Calu3 (cell line): ENCODE results near the gene TMPRSS13. TPM values are rescaled to one million over a fixed set of nuclear protein-coding genes. Genes with fewer than 3 reads are reported as not detected.

ENCODE experiments used
- BruUV-seq: library from RNA; stranded (reverse); fragments of 400-500 nt; replicated peaks from 2 replicates; lab custom pipeline; 2021; lab: Mats Ljungman, UMichigan
- CTCF ChIA-PET: fragments of 300-600 bp; sonication (Branson Sonifier 250); formaldehyde crosslinking; loops from one replicate; lab custom pipeline; 2022; ENCODE audit warnings: antibody characterized with exemption; lab: Charles Lee
- DNase-seq: peaks from one replicate; pipeline ENCODE4 v3.0.0; 2022
- H3K27ac Mint-ChIP-seq: one replicate; pipeline ENCODE4 v1.8.0; 2022; ENCODE audit warnings: mixed read lengths; ENCODE audit not compliant: unreplicated experiment
- H3K27me3 Mint-ChIP-seq: one replicate; pipeline ENCODE4 v1.8.0; 2022; ENCODE audit warnings: mixed read lengths; ENCODE audit not compliant: unreplicated experiment
- H3K36me3 Mint-ChIP-seq: one replicate; pipeline ENCODE4 v1.8.0; 2022; ENCODE audit warnings: mild to moderate bottlenecking, moderate library complexity, mixed read lengths; ENCODE audit not compliant: insufficient read depth, unreplicated experiment
- H3K4me1 Mint-ChIP-seq: one replicate; pipeline ENCODE4 v1.8.0; 2022; ENCODE audit warnings: mild to moderate bottlenecking, low read depth, mixed read lengths; ENCODE audit not compliant: unreplicated experiment
- H3K4me3 Mint-ChIP-seq: one replicate; pipeline ENCODE4 v1.8.0; 2022; ENCODE audit warnings: mild to moderate bottlenecking, low read depth, moderate library complexity, mixed read lengths; ENCODE audit not compliant: unreplicated experiment
- H3K9me3 Mint-ChIP-seq: one replicate; pipeline ENCODE4 v1.8.0; 2022; ENCODE audit warnings: low read depth, mixed read lengths; ENCODE audit not compliant: unreplicated experiment
- intact Hi-C: fragments of 100-400 bp; cut with micrococcal nuclease; formaldehyde crosslinking; loops from one replicate; pipeline ENCODE4 v1.10.0; 2022; ENCODE audit not compliant: unreplicated experiment
- total RNA-seq: library from RNA; stranded (reverse); gene quantifications from 2 replicates; pipeline ENCODE4 v1.2.3, GENCODE V29; 2022
- TF ChIP-seq, protein P1 (sequence below): fragments of 200-600 bp; IDR thresholded peaks from one replicate; pipeline ENCODE4 v1.8.0; 2022; ENCODE audit warnings: antibody characterized with exemption; ENCODE audit not compliant: unreplicated experiment

Gene TMPRSS13
- total RNA-seq, 1 experiment from 2014 or later = 2.3 TPM

DNA sequence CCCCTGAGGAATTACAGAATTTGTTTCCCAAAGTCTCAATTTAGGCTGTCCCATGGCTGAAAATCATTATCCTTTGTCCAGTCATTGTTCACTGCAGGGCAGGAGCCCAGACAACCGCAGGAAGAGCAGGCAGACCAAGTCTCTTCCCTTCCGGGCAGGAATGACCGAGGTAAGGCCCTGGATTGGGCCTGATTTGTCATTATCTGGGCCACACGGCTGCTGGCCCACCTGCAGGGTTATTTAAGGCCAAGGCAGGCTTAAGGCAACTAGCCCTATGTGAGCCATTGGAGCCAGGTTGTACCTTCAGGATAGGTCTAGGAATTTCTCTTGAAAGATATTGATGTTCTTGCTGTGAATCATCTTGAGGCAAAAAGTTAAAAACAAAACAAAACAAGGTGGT is 47.2 kb upstream of the TMPRSS13 start:
- intact Hi-C loops = no loop called here
- no peak overlapping the region for H3K4me3 Mint-ChIP-seq
- H3K4me1 Mint-ChIP-seq = peaks cover 16% of the 10 kb centered on the region
- no peak for DNase-seq
- TF ChIP-seq, protein P1, sequence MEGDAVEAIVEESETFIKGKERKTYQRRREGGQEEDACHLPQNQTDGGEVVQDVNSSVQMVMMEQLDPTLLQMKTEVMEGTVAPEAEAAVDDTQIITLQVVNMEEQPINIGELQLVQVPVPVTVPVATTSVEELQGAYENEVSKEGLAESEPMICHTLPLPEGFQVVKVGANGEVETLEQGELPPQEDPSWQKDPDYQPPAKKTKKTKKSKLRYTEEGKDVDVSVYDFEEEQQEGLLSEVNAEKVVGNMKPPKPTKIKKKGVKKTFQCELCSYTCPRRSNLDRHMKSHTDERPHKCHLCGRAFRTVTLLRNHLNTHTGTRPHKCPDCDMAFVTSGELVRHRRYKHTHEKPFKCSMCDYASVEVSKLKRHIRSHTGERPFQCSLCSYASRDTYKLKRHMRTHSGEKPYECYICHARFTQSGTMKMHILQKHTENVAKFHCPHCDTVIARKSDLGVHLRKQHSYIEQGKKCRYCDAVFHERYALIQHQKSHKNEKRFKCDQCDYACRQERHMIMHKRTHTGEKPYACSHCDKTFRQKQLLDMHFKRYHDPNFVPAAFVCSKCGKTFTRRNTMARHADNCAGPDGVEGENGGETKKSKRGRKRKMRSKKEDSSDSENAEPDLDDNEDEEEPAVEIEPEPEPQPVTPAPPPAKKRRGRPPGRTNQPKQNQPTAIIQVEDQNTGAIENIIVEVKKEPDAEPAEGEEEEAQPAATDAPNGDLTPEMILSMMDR = no peak
- BruUV-seq = no TSS peak
- peaks cover 19% of the 10 kb centered on the region for H3K27me3 Mint-ChIP-seq
- no peaks in the 10 kb centered on the region for H3K36me3 Mint-ChIP-seq
- no peaks in the 10 kb centered on the region for H3K9me3 Mint-ChIP-seq
- no peak overlapping the region for H3K27ac Mint-ChIP-seq
- CTCF ChIA-PET = no interaction called here

DNA sequence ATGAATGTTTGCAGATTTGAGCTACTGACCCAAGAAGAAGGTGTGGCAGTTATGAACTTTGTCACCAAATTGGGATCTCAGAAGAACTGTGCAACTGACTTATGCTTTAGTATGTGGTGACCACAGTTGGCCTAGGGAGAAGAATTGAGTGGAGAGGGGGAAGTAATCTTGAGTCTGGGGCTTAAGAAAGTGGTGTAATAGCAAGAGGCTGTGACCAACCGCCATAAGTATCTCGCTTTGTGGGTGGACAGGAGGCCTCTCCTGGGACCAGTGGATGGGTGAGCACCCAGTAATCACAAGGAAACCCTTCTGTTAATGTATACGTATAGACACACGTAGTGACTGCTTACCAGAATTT is 44.3 kb upstream of the TMPRSS13 start:
- TF ChIP-seq, protein P1 = no peak
- no peaks in the 10 kb centered on the region for H3K27me3 Mint-ChIP-seq
- CTCF ChIA-PET = interaction anchor here (0.6 to 1.4 kb wide), 2 partner anchors 27 to 280 kb away, joined by 3 read pairs; no protein-coding TSS in a partner anchor
- H3K4me3 Mint-ChIP-seq = no peak overlapping the region
- DNase-seq = no peak
- no peak overlapping the region for H3K27ac Mint-ChIP-seq
- no TSS peak for BruUV-seq
- peaks cover 9% of the 10 kb centered on the region for H3K4me1 Mint-ChIP-seq
- H3K9me3 Mint-ChIP-seq = no peaks in the 10 kb centered on the region
- intact Hi-C loops = no loop called here
- H3K36me3 Mint-ChIP-seq = no peaks in the 10 kb centered on the region

DNA sequence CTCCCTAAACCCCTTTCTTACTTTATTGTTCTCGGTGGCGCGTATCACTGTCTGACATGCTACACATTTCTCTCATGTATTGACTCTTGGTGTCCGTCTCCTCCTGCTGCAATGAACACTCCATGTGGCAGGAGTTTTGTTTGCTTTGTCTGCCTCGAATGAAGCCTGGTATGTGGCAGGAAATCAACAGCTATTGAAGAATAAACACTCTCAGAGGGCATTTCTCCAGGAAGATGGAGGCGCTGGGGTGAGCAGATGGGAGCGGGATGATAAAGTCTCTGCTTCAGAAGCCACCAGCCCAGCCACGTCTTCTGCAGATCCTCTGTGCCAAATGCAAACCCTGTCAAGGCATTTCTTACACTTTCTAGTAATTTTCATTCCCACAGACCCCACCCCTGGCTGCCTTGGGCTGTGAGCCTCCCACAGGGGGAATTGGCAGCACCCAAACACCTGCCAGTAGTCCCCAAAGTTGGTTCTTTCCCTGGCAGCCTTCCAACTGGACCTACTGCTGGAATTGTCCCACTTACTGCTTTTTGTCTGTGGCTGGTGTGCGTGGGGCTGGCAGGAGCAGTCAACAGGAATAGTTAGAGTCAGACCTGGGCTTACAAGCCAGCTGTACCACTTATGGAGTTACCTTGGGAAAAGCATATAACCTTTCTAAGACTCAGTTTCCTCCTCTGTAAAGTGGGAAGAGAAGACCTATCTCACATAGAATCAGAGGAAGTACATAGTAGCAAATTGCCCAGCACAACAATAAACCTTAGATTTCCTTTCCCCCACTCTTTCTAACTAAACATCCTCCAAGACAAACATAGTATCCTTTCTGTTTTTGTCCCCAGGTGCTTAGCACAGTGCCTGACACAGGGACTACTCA is 43.7 kb upstream of the TMPRSS13 start:
- CTCF ChIA-PET = interaction anchor here (0.6 to 1.4 kb wide), 3 partner anchors 26 to 395 kb away, joined by 3 read pairs; no protein-coding TSS in a partner anchor
- TF ChIP-seq, protein P1 = no peak

DNA sequence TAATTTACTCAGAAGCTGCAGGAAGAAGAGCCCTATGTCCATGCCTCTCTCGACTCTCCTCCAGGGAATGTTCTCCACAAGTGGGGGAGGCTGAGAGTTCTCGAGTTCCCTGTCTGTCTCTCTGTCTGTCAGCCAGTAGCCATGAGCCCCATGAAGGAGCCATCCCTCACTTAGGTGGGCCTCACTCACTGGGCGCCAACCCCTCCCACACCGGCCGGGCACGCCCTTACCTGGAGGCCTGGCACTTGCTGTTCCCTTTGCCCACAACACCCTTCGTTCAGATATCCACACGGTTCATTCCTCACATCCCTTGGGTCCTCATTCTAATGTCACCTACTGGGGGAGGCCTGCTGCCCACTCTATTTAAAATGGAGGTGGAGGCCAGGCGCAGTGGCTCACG is 42.8 kb upstream of the TMPRSS13 start:
- intact Hi-C loops = no loop called here
- no peaks in the 10 kb centered on the region for H3K27me3 Mint-ChIP-seq
- DNase-seq = no peak
- no peak overlapping the region for H3K27ac Mint-ChIP-seq
- H3K4me3 Mint-ChIP-seq = no peak overlapping the region
- H3K9me3 Mint-ChIP-seq = no peaks in the 10 kb centered on the region
- H3K36me3 Mint-ChIP-seq = no peaks in the 10 kb centered on the region
- TF ChIP-seq, protein P1 = no peak
- peaks cover 9% of the 10 kb centered on the region for H3K4me1 Mint-ChIP-seq
- no TSS peak for BruUV-seq
- CTCF ChIA-PET = interaction anchor here (0.6 to 1.4 kb wide), 2 partner anchors 25 to 396 kb away, joined by 3 read pairs; no protein-coding TSS in a partner anchor

More for the DNA sequence above, 43.7 kb upstream of the TMPRSS13 start:
- Mint-ChIP-seq H3K4me1 (peaks cover 9% of the 10 kb centered on the region), H3K27me3 (no peaks in the 10 kb centered on the region), H3K9me3 (no peaks in the 10 kb centered on the region), H3K27ac (no peak overlapping the region), H3K36me3 (no peaks in the 10 kb centered on the region), H3K4me3 (no peak overlapping the region)
- intact Hi-C loops = no loop called here
- no TSS peak for BruUV-seq
- no peak for DNase-seq
